Naive B cell (primary cell): Measurements from ENCODE around the gene PBX1. TPM values are rescaled to one million over a fixed set of nuclear protein-coding genes. Genes with fewer than 3 reads are reported as not detected.

Experiments used
- ATAC-seq, 2 donors: fragments of 150-1000 bp; cut with Tn5 transposase; 2 replicates each; pipeline ENCODE4 v1.10.0; 2021; ENCODE audit warnings: low read depth in 2 of 2, mild to moderate bottlenecking in 2 of 2, moderate library complexity in 2 of 2
- DNase-seq: peaks from one replicate; pipeline ENCODE4 v3.0.0; 2022
- H3K27ac Mint-ChIP-seq, 6 donors: one replicate each; pipeline ENCODE4 v1.8.0; 2020 to 2022; ENCODE audit warnings: mild to moderate bottlenecking in 6 of 6, mixed read lengths in 6 of 6, moderate library complexity in 5 of 6, inconsistent platforms in 2 of 6
- H3K27me3 Mint-ChIP-seq, 3 donors: one replicate each; pipeline ENCODE4 v1.8.0; 2021 to 2022; ENCODE audit warnings: mixed read lengths in 3 of 3, mild to moderate bottlenecking in 1 of 3
- H3K36me3 Mint-ChIP-seq, 2 donors: one replicate each; pipeline ENCODE4 v1.8.0; 2020 to 2022; ENCODE audit warnings: mixed read lengths in 2 of 2, inconsistent platforms in 1 of 2, mild to moderate bottlenecking in 1 of 2
- H3K4me1 Mint-ChIP-seq, 3 donors: one replicate each; pipeline ENCODE4 v1.8.0; 2020 to 2022; ENCODE audit warnings: mixed read lengths in 3 of 3, inconsistent platforms in 1 of 3, mild to moderate bottlenecking in 1 of 3, moderate library complexity in 1 of 3
- H3K4me3 Mint-ChIP-seq, 8 donors: one replicate each; pipeline ENCODE4 v1.8.0; 2020 to 2022; ENCODE audit warnings: mild to moderate bottlenecking in 8 of 8, mixed read lengths in 8 of 8, moderate library complexity in 8 of 8, inconsistent platforms in 2 of 8
- H3K9me3 Mint-ChIP-seq, 7 donors: one replicate each; pipeline ENCODE4 v1.8.0; 2020 to 2022; ENCODE audit warnings: mixed read lengths in 7 of 7, mild to moderate bottlenecking in 5 of 7, inconsistent platforms in 2 of 7, moderate library complexity in 1 of 7
- polyA plus RNA-seq, 6 donors: library from polyadenylated mRNA; unstranded; fragments of 300-500 nt; fragmentation: Illumina TruSeq; gene quantifications; one replicate each; pipeline ENCODE4 v1.2.3, GENCODE V29; 2021; ENCODE audit warnings: low read depth in 6 of 6

The PBX1 gene
- polyA plus RNA-seq, 6 donors from 2014 or later: 0.04 to 0.70 (median 0.33) TPM; not detected in 1

DNA sequence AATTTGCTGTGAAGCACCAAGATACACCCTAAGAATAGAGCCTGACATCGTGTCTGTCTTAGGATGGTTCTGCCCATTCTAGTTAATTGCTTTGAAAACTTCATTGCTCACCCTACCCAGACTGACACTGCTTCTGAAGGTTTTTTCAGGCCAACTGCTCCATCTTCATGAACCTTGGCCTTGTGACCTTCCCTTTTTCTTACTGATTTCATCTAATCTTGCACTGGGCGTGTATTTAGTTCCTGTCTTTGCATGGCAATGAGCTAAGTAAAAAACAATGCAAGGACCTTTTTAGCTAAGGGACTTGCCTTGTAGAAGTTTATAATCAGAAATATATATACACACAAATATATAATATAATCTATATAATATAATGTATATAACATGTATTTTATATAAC lies 108.0 kb downstream of the PBX1 start:
- Mint-ChIP-seq H3K4me1 (no peaks in the 10 kb centered on the region), H3K4me3 (no peak overlapping the region), H3K27me3 (peaks cover 8 to 13% (median 11%) of the 10 kb centered on the region in 3 donors), H3K9me3 (peaks cover 5 to 18% (median 8%) of the 10 kb centered on the region in 7 donors), H3K36me3 (no peaks in the 10 kb centered on the region), H3K27ac (no peak overlapping the region)
- DNase-seq: no peak
- ATAC-seq: no peak

- Mint-ChIP-seq H3K27me3 (peaks cover 8 to 16% (median 11%) of the 10 kb centered on the region in 3 donors), H3K9me3 (peaks cover 5 to 18% (median 8%) of the 10 kb centered on the region in 7 donors), H3K27ac (peak overlapping the region in 1 of 6 donors; percentile 66), H3K4me3 (no peak overlapping the region), H3K36me3 (no peaks in the 10 kb centered on the region), H3K4me1 (no peaks in the 10 kb centered on the region)
- no peak for DNase-seq
- no peak for ATAC-seq
Observed at GRCh38 chr1:164667600-164667999, 108.6 kb downstream of the PBX1 start.

DNA sequence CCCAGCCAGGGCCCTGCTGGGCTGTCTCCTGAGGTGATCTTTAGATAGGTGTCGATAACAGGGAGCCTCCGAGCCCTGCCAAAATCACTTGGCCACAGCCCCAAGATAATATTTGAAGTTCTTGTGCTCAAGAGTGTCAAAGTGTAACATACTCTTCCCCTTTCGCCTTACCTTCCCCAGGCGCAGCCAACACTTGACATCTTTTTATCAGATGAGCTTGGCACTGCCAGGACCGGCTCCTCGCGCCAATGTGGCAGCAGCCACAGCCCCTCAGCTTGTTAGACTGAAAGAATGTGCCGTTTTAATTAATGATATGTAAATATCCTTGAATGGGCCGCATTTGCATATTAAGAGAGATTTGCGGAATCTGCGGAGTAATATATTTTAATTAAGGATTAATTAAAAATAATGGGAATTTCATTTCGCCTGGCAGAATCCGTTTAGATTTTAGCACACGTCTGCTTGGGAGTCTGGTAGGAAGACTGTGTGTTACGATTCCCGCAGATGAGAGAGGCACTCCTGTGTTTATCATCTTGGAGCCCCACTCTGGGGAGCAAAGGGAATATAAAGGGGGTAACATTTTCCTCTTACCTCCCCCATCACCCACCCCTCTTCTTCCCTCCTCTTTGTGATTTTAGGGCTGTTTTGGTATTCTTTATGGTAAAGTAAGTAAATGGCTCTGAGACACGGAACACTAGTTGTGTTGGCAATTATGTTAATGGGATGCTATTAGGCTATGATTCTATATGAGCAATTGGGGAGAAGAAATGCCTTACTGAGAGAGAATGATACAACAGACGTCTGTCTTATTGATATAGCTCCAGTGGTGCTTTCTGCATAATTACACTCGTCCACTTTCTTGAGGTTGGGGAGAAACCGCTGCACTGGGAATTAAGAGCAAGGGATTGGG lies 109.8 kb downstream of the PBX1 start:
- peak overlapping the region in 1 of 8 donors; percentile 49 for H3K4me3 Mint-ChIP-seq
- H3K27me3 Mint-ChIP-seq: peaks cover 5 to 11% (median 8%) of the 10 kb centered on the region in 3 donors
- H3K9me3 Mint-ChIP-seq: peaks cover 2 to 13% (median 7%) of the 10 kb centered on the region in 7 donors
- H3K36me3 Mint-ChIP-seq: no peaks in the 10 kb centered on the region
- DNase-seq: no peak
- H3K27ac Mint-ChIP-seq: no peak overlapping the region
- ATAC-seq: no peak
- no peaks in the 10 kb centered on the region for H3K4me1 Mint-ChIP-seq

GRCh38 chr1:164670026-164670425 lies 111.0 kb downstream of the PBX1 start:
- no peak for DNase-seq
- Mint-ChIP-seq H3K36me3 (no peaks in the 10 kb centered on the region), H3K4me3 (no peak overlapping the region), H3K27me3 (peaks cover 5 to 11% (median 8%) of the 10 kb centered on the region in 3 donors), H3K9me3 (peaks cover 2 to 11% (median 7%) of the 10 kb centered on the region in 7 donors), H3K4me1 (no peaks in the 10 kb centered on the region), H3K27ac (no peak overlapping the region)
- ATAC-seq: no peak

DNA sequence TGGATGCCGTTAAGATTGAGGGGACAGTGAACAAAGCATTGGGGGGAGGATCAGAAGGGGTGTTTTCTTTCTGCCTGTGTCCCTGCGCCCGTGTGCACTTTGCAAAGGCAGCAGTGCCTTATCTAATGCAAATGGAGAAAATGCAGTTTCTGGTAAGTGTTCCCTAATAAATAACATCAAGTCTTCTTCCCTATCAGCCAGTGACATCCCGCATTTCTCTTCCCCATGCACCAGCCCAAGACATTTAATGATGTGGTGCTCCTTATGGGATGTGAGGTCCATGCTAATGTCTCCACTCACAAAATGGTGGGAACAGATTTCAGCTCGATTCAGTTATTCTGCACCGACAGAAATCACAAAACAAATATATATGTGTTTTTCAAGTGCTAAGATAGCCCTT lies 111.8 kb downstream of the PBX1 start:
- no peak overlapping the region for H3K4me3 Mint-ChIP-seq
- no peak for DNase-seq
- peaks cover 5 to 10% (median 8%) of the 10 kb centered on the region in 3 donors for H3K27me3 Mint-ChIP-seq
- H3K36me3 Mint-ChIP-seq: no peaks in the 10 kb centered on the region
- ATAC-seq: no peak
- H3K4me1 Mint-ChIP-seq: no peaks in the 10 kb centered on the region
- H3K27ac Mint-ChIP-seq: no peak overlapping the region
- peaks cover 2 to 11% (median 7%) of the 10 kb centered on the region in 7 donors for H3K9me3 Mint-ChIP-seq

- H3K27me3 Mint-ChIP-seq: peaks cover 5 to 8% (median 7%) of the 10 kb centered on the region in 3 donors
- ATAC-seq: no peak
- no peaks in the 10 kb centered on the region for H3K4me1 Mint-ChIP-seq
- H3K4me3 Mint-ChIP-seq: no peak overlapping the region
- no peaks in the 10 kb centered on the region for H3K36me3 Mint-ChIP-seq
- H3K27ac Mint-ChIP-seq: no peak overlapping the region
- no peak for DNase-seq
- H3K9me3 Mint-ChIP-seq: peaks cover 2 to 11% (median 7%) of the 10 kb centered on the region in 7 donors
Observed at GRCh38 chr1:164671323-164671965, 112.5 kb downstream of the PBX1 start.

- H3K4me3 Mint-ChIP-seq: no peak overlapping the region
- H3K4me1 Mint-ChIP-seq: no peaks in the 10 kb centered on the region
- peaks cover 5 to 8% (median 7%) of the 10 kb centered on the region in 3 donors for H3K27me3 Mint-ChIP-seq
- H3K36me3 Mint-ChIP-seq: no peaks in the 10 kb centered on the region
- DNase-seq (no peak), ATAC-seq (no peak)
- H3K9me3 Mint-ChIP-seq: peaks cover 2 to 11% (median 7%) of the 10 kb centered on the region in 7 donors
- H3K27ac Mint-ChIP-seq: no peak overlapping the region
Observed at GRCh38 chr1:164671966-164672571, 113.1 kb downstream of the PBX1 start.

DNA sequence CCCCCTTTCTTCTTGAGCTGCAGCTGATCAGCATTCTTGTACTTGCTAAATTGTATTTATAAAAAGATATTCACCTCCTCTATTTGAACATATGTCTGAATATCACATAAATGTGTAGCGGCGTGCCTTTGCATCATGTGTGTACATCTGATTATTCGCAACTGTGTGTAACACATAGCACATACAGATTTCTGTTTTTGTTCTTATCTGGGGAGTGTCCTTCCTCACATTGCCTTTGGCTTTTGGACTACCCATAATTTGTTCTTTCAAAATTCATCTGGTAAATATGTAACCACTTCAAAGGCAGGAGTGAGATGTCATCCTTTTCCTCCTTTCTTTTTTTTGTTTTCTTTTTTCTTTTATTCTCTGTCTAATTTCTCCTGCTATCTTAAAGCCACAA lies 113.6 kb downstream of the PBX1 start:
- H3K4me1 Mint-ChIP-seq: no peaks in the 10 kb centered on the region

DNA sequence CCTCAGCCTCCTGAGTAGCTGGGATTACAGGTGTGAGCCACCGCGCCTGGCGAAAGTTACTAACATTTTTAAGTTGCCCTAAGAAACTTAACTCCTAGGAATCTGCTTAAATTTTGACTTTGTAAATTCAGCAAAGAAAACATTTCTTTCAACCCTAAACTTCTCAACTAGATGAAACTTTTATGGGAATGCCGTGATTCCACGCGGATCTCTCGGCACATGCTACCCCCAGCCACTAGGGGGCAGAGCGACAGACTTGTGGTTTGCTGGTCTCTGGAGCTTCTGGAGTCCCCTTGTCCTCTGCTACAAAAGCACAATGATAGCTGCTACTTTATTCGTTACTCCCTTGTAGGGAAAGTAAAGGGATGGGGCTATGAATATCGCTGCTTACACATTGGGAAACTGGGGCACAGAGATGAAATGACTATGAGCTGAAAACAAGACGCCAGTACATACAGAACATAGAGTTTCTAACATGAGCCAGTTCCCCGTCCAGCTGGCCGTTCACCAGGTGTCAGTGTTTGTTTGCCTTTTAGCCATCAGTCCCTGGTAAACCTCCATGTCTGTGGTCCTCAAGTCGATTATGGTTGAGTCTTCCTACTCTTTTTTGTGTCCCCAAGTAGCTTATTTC lies 114.7 kb downstream of the PBX1 start:
- no peak overlapping the region for H3K27ac Mint-ChIP-seq
- ATAC-seq (no peak), DNase-seq (no peak)
- peaks cover 2 to 11% (median 5%) of the 10 kb centered on the region in 7 donors for H3K9me3 Mint-ChIP-seq
- no peak overlapping the region for H3K4me3 Mint-ChIP-seq
- H3K27me3 Mint-ChIP-seq: peaks cover 5 to 8% (median 7%) of the 10 kb centered on the region in 3 donors
- no peaks in the 10 kb centered on the region for H3K4me1 Mint-ChIP-seq
- H3K36me3 Mint-ChIP-seq: no peaks in the 10 kb centered on the region

More for the DNA sequence above, 113.6 kb downstream of the PBX1 start:
- Mint-ChIP-seq H3K36me3 (no peaks in the 10 kb centered on the region), H3K4me3 (no peak overlapping the region), H3K27me3 (peaks cover 5 to 8% (median 7%) of the 10 kb centered on the region in 3 donors), H3K9me3 (peaks cover 2 to 11% (median 7%) of the 10 kb centered on the region in 7 donors), H3K27ac (no peak overlapping the region)
- DNase-seq: no peak
- no peak for ATAC-seq

GRCh38 chr1:164675342-164675904 lies 116.4 kb downstream of the PBX1 start:
- H3K4me3 Mint-ChIP-seq: no peak overlapping the region
- DNase-seq: no peak
- no peak for ATAC-seq
- H3K4me1 Mint-ChIP-seq: no peaks in the 10 kb centered on the region
- no peaks in the 10 kb centered on the region for H3K36me3 Mint-ChIP-seq
- peaks cover 0 to 8% (median 3%) of the 10 kb centered on the region in 3 donors for H3K27me3 Mint-ChIP-seq
- H3K27ac Mint-ChIP-seq: no peak overlapping the region
- H3K9me3 Mint-ChIP-seq: peaks cover 0 to under 1% (median 0%) of the 10 kb centered on the region in 7 donors

DNA sequence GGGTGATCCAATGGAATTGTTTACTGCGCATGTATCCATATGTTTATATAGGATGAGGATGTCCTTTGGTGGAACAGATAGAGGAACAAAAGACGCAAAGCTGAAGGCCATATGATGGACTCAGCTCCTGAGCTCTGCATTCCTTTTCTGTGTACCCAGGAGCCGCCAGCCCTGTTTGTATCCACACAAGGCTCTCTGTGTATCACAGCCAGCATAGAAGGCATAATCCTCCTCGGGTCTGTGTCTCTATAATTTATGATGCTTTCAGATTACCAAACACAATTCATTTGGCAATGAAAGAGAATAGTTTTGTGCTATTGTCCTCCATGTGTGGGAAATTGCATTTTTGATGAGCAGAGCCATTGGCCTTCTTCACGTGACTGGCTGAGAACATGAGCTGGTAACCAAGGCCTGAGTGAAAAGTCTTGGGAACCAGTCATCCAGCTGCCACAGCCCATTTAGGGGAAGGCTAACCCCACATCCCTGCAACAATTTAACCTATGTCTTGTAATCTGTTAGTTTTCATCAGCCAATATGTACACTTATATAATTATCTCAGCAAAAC lies 119.2 kb downstream of the PBX1 start:
- Mint-ChIP-seq H3K9me3 (no peaks in the 10 kb centered on the region), H3K27ac (no peak overlapping the region), H3K4me3 (no peak overlapping the region), H3K27me3 (no peaks in the 10 kb centered on the region), H3K36me3 (no peaks in the 10 kb centered on the region), H3K4me1 (no peaks in the 10 kb centered on the region)
- DNase-seq: no peak
- ATAC-seq: no peak

DNA sequence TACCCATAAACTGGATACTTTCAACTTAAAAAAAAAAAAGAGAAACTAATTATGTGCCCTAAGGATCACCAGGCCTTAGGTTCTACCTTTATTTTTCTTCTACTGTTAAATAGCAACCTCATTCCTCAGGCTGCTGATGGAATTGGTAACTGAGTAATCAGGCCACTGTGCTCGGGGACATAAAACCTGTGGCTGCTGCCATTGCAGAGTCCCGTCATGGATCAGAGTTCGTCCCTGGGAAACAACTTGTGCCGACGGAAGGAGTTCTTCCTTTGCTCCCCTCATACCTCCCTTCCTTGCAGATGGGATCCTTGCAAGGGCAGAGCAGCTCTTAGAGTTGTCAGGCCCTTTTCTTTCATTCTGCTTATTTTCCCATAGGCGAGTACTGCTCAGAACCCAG lies 123.6 kb downstream of the PBX1 start:
- ATAC-seq (no peak), DNase-seq (no peak)
- Mint-ChIP-seq H3K4me3 (no peak overlapping the region), H3K27ac (no peak overlapping the region), H3K4me1 (no peaks in the 10 kb centered on the region), H3K36me3 (no peaks in the 10 kb centered on the region), H3K27me3 (no peaks in the 10 kb centered on the region), H3K9me3 (peaks cover 0 to 5% (median 0%) of the 10 kb centered on the region in 7 donors)
